ENCODE data around the gene LRRC39.

Gene LRRC39

GRCh38 chr1:100151679-100152078, 26.4 kb downstream of the LRRC39 start:
- Histone ChIP-seq H3K36me3 (ENCODE audit: control insufficient read depth in 2 of 2, insufficient read depth in 1 of 2, low read length in 2 of 2) (peaks cover 22 to 36% of the 10 kb centered on the region in 2 experiments; a peak in 2 of 3 replicates), H3K4me3 (ENCODE audit: low read depth, low read length) (no peak overlapping the region), H3K9me3 (ENCODE audit: control insufficient read depth, insufficient read depth, low read depth, low read length) (no peaks in the 10 kb centered on the region), H3K27ac (ENCODE audit: extremely low read depth, low read depth, low read length) (no peak overlapping the region), H3K4me1 (ENCODE audit: control insufficient read depth, insufficient read depth, low read length) (no peaks in the 10 kb centered on the region)
- CTCF ChIA-PET, result interaction anchor here (0.8 kb wide), 1 partner anchor 116 kb away, joined by 3 read pairs; no protein-coding TSS in a partner anchor
- TF ChIP-seq ZNF391 (tag by site-specific recombination; IDR thresholded peaks at IDR 0.05; ENCODE audit: borderline replicate concordance, low read depth) (no peak), ZNF501 (tag by site-specific recombination; IDR thresholded peaks at IDR 0.05) (no peak), KLF1 (tag by site-specific recombination; IDR thresholded peaks at IDR 0.05) (no peak), ZIC2 (tag by site-specific recombination; IDR thresholded peaks at IDR 0.05) (no peak), YY1 (tag by site-specific recombination; IDR thresholded peaks at IDR 0.05) (no peak), HOXD13 (CRISPR knock-in tag; IDR thresholded peaks at IDR 0.05; ENCODE audit: borderline replicate concordance) (no peak), ZNF621 (tag by site-specific recombination; IDR thresholded peaks at IDR 0.05) (no peak), ZNF148 (tag by site-specific recombination; IDR thresholded peaks at IDR 0.05; ENCODE audit: borderline replicate concordance) (no peak), GLI4 (tag by site-specific recombination; IDR thresholded peaks at IDR 0.05) (no peak), PRDM6 (tag by site-specific recombination; IDR thresholded peaks at IDR 0.05) (no peak), PBX3 (CRISPR knock-in tag; IDR thresholded peaks at IDR 0.05) (no peak), IKZF3 (tag by site-specific recombination; IDR thresholded peaks at IDR 0.05) (no peak)
- POLR2A ChIA-PET, result no interaction called here

- TF ChIP-seq ZNF704 (tag by site-specific recombination; IDR thresholded peaks at IDR 0.05) (no peak), ZNF10 (tag by site-specific recombination; IDR thresholded peaks at IDR 0.05) (no peak), ZNF514 (tag by site-specific recombination; IDR thresholded peaks at IDR 0.05) (no peak), ZNF23 (tag by site-specific recombination; IDR thresholded peaks at IDR 0.05; ENCODE audit: borderline replicate concordance) (no peak), ZNF664 (tag by site-specific recombination; IDR thresholded peaks at IDR 0.05) (no peak), ZXDB (tag by site-specific recombination; IDR thresholded peaks at IDR 0.05) (no peak), GFI1B (tag by site-specific recombination; IDR thresholded peaks at IDR 0.05) (no peak), ZNF707 (tag by site-specific recombination; IDR thresholded peaks at IDR 0.05) (no peak), ZNF843 (tag by site-specific recombination; IDR thresholded peaks at IDR 0.05) (no peak)
- no peak overlapping the region for H3K27ac ChIP-seq (ENCODE audit: extremely low read depth, low read depth, low read length)
- CTCF ChIA-PET, result no interaction called here
Measured at GRCh38 chr1:100147875-100148274, 30.2 kb downstream of the LRRC39 start.

More at GRCh38 chr1:100147875-100148274, 30.2 kb downstream of the LRRC39 start:
- H3K36me3 ChIP-seq (ENCODE audit: control insufficient read depth in 2 of 2, insufficient read depth in 1 of 2, low read length in 2 of 2), result peaks cover 46 to 74% of the 10 kb centered on the region in 2 experiments
- H3K9me3 ChIP-seq (ENCODE audit: control insufficient read depth, insufficient read depth, low read depth, low read length), result no peaks in the 10 kb centered on the region
- POLR2A ChIA-PET, result no interaction called here
- H3K4me1 ChIP-seq (ENCODE audit: control insufficient read depth, insufficient read depth, low read length), result no peaks in the 10 kb centered on the region
- no peak overlapping the region for H3K4me3 ChIP-seq (ENCODE audit: low read depth, low read length)
